CD8-positive, alpha-beta memory T cell (primary cell): ENCODE data around the gene CCDC102A. TPM values are rescaled to one million over a fixed set of nuclear protein-coding genes. Genes with fewer than 3 reads are reported as not detected.

Experiments used
- CTCF ChIA-PET: fragments of 350-600 bp; sonication (Branson Sonifier 250); formaldehyde crosslinking; loops from one replicate; lab custom pipeline; 2021; ENCODE audit warnings: antibody characterized with exemption; lab: Charles Lee
- POLR2A ChIA-PET: fragments of 350-600 bp; sonication (Branson Sonifier 250); formaldehyde crosslinking; loops from one replicate; lab custom pipeline; 2021; ENCODE audit warnings: antibody characterized with exemption; lab: Charles Lee
- DNase-seq, 5 donors: peaks; one replicate each; pipeline versions ENCODE4 v3.0.0 to v3.0.0-alpha.2; 2020 to 2022; ENCODE audit warnings: mixed read lengths in 1 of 5
- H3K27ac ChIP-seq: one replicate; pipeline ENCODE4 v1.7.0; 2013; ENCODE audit warnings: low read depth, mild to moderate bottlenecking, low read length, moderate library complexity
- H3K27me3 ChIP-seq: 2 replicates; pipeline ENCODE4 v1.7.0; 2013; ENCODE audit warnings: low read length, mild to moderate bottlenecking; ENCODE audit not compliant: insufficient read depth, poor library complexity, severe bottlenecking
- H3K36me3 ChIP-seq: 2 replicates; pipeline ENCODE4 v1.7.0; 2013; ENCODE audit warnings: mild to moderate bottlenecking, low read length, moderate library complexity; ENCODE audit not compliant: insufficient read depth
- H3K4me1 ChIP-seq: 2 replicates; pipeline ENCODE4 v1.7.0; 2013; ENCODE audit warnings: mild to moderate bottlenecking, low read length, moderate library complexity; ENCODE audit not compliant: insufficient read depth
- H3K4me3 ChIP-seq: 2 replicates; pipeline ENCODE4 v1.7.0; 2013; ENCODE audit warnings: mild to moderate bottlenecking, low read length
- H3K9me3 ChIP-seq: 2 replicates; pipeline ENCODE4 v1.7.0; 2013; ENCODE audit warnings: mild to moderate bottlenecking, low read length
- H3K27ac Mint-ChIP-seq, 8 donors: one replicate each; pipeline ENCODE4 v1.8.0; 2020 to 2021; ENCODE audit warnings: mixed read lengths in 8 of 8, mild to moderate bottlenecking in 6 of 8, inconsistent platforms in 3 of 8, moderate library complexity in 3 of 8
- H3K27me3 Mint-ChIP-seq, 2 donors: one replicate each; pipeline ENCODE4 v1.8.0; 2020 to 2021; ENCODE audit warnings: mixed read lengths in 2 of 2, mild to moderate bottlenecking in 1 of 2, moderate library complexity in 1 of 2
- H3K36me3 Mint-ChIP-seq, 3 donors: one replicate each; pipeline ENCODE4 v1.8.0; 2020 to 2021; ENCODE audit warnings: mixed read lengths in 3 of 3, inconsistent platforms in 1 of 3, mild to moderate bottlenecking in 1 of 3
- H3K4me1 Mint-ChIP-seq, 3 donors: one replicate each; pipeline ENCODE4 v1.8.0; 2020 to 2021; ENCODE audit warnings: mixed read lengths in 3 of 3, inconsistent platforms in 1 of 3, mild to moderate bottlenecking in 1 of 3
- H3K4me3 Mint-ChIP-seq, 7 donors: one replicate each; pipeline ENCODE4 v1.8.0; 2020 to 2021; ENCODE audit warnings: mixed read lengths in 7 of 7, mild to moderate bottlenecking in 6 of 7, moderate library complexity in 4 of 7, inconsistent platforms in 2 of 7
- H3K9me3 Mint-ChIP-seq, 5 donors: one replicate each; pipeline ENCODE4 v1.8.0; 2020 to 2022; ENCODE audit warnings: mixed read lengths in 5 of 5, mild to moderate bottlenecking in 3 of 5, moderate library complexity in 2 of 5, inconsistent platforms in 1 of 5
- polyA plus RNA-seq: library from polyadenylated mRNA; unstranded; fragments of 300-500 nt; fragmentation: Illumina TruSeq; gene quantifications from one replicate; pipeline ENCODE4 v1.2.3, GENCODE V29; 2021
- total RNA-seq, 2 experiments: library from RNA; stranded (reverse); gene quantifications; one replicate each; pipeline ENCODE4 v1.2.3, GENCODE V29; 2021

Gene CCDC102A
- total and polyA plus RNA-seq, 3 experiments from 2014 or later, result 22.6 to 28.1 (median 27.0) TPM

DNA sequence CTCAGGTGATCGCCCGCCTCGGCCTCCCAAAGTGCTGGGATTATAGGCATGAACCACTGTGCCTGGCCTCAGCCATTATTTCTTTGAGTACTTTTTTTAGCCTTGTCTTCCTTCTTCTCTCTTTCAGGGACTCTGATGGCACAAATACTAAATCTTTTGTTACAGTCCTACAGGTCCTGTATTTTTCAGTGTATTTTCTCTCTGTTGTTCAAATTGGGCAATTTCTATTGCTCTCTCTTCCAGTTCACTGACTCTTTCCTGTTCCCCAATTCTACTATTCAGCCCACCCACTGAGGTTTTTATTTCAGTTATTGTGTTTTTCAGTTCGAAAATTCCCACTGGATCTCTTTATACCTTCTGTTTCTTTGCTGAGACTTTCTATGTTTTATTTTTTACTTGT is 42.6 kb downstream of the CCDC102A start:
- Mint-ChIP-seq H3K4me1 (no peaks in the 10 kb centered on the region), H3K9me3 (no peaks in the 10 kb centered on the region), H3K4me3 (peak overlapping the region in 1 of 7 donors; percentile 27), H3K27me3 (peaks cover 7 to 8% of the 10 kb centered on the region in 2 donors), H3K36me3 (peaks cover 0 to 3% (median 0%) of the 10 kb centered on the region in 3 donors), H3K27ac (no peak overlapping the region)
- H3K4me1 ChIP-seq, result no peaks in the 10 kb centered on the region
- H3K4me3 ChIP-seq, result no peak overlapping the region
- no peaks in the 10 kb centered on the region for H3K36me3 ChIP-seq
- ChIA-PET CTCF (no interaction called here), POLR2A (no interaction called here)
- H3K9me3 ChIP-seq, result no peaks in the 10 kb centered on the region
- no peaks in the 10 kb centered on the region for H3K27me3 ChIP-seq
- no peak overlapping the region for H3K27ac ChIP-seq
- no peak for DNase-seq

DNA sequence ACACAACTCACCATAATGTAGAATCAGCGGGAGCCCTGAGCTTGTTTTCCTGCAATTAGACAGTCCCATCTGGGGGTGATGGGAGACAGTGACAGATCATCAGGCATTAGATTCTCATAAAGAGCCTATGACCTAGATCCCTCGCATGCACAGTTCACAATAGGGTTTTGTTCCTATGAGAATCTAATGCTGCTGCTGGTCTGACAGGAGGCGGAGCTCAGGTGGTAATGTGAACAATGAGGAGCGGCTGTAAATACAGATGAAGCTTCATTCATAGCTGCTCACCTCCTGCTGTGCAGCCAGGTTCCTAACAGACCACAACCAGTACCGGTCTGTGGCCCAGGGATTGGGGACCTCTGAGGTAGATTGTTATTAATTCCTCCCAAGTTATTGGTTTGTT is 47.1 kb downstream of the CCDC102A start:
- H3K27me3 Mint-ChIP-seq, result peaks cover 3 to 4% of the 10 kb centered on the region in 2 donors

DNA sequence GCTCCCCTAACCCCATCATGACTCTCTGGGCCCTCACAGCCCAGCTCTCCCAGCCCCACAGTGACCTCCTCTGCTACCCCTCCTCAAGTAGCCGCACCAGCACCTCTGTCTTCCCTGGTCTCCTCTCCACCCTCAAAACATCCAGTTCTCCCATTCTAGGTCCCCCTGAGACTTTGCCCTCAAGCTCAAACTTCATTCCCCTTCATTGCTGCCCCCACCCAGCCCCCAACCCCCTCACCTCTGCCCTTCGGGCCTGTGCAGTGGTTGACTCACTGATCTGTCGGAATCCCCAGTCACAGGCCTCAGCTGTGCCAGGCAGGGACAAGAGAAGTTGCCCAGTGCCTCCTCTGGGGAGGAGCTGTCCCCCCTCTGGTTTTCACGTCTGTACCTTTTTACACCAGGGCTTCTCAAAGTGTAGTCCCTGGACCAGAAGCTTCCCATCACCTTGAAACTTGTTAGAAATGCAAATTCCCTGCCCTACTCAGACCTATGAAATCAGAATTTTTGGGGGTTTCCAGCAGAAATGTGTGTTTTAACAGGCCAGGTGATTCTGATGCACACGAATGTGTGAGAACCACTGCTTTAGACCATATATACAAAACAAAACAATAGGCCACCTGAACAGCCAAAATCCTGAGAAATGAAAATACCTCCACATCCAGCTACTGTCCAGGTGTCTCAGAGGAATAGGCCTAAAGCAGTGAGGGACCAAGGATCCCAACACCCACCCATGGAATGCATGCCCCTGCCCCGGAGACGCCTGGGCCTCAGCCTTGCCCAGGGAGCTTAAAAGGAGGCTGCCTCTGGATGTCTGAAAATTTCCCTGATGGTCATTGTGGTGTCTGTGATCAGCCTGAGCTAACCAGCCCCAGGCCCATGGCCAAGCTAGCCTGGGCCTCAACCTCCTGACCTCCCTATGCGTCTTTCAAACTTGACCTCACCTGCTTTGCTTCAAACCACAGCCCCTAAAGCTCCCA is 49.2 kb downstream of the CCDC102A start:
- DNase-seq, result no peak
- H3K27me3 ChIP-seq, result no peaks in the 10 kb centered on the region
- Mint-ChIP-seq H3K27ac (peak overlapping the region in 7 of 8 donors; percentile 17 to 84 (median 63)), H3K4me3 (peak overlapping the region; percentile 73 to 91 (median 79)), H3K36me3 (peaks cover 0 to 4% (median 0%) of the 10 kb centered on the region in 3 donors), H3K9me3 (no peaks in the 10 kb centered on the region), H3K27me3 (peaks cover 0 to 4% of the 10 kb centered on the region in 2 donors), H3K4me1 (peaks cover 22 to 26% (median 23%) of the 10 kb centered on the region in 3 donors)
- H3K36me3 ChIP-seq, result no peaks in the 10 kb centered on the region
- no peak overlapping the region for H3K27ac ChIP-seq
- no peaks in the 10 kb centered on the region for H3K9me3 ChIP-seq
- peaks cover 14% of the 10 kb centered on the region for H3K4me1 ChIP-seq
- POLR2A ChIA-PET, result interaction anchor here (3.4 kb wide), 1 partner anchor 50 kb away, joined by 22 read pairs; the partner anchor contains the start of gene CCDC102A
- H3K4me3 ChIP-seq, result peak overlapping the region; percentile 43
- CTCF ChIA-PET, result interaction anchor here (0.5 to 2.7 kb wide), 12 partner anchors 12 to 863 kb away, joined by 3 to 12 read pairs (median 4); partner anchors contain the start of genes CCDC102A and POLR2C

More for the DNA sequence above, 47.1 kb downstream of the CCDC102A start:
- Histone ChIP-seq H3K9me3 (no peaks in the 10 kb centered on the region), H3K4me3 (no peak overlapping the region), H3K36me3 (no peaks in the 10 kb centered on the region), H3K4me1 (peaks cover 14% of the 10 kb centered on the region), H3K27ac (no peak overlapping the region), H3K27me3 (no peaks in the 10 kb centered on the region)
- ChIA-PET CTCF (interaction anchor here (1.6 kb wide), 1 partner anchor 27 kb away, joined by 5 read pairs; the partner anchor contains the start of gene POLR2C), POLR2A (no interaction called here)
- Mint-ChIP-seq H3K4me1 (peaks cover 22 to 26% (median 23%) of the 10 kb centered on the region in 3 donors), H3K27ac (no peak overlapping the region), H3K36me3 (peaks cover 0 to 4% (median 3%) of the 10 kb centered on the region in 3 donors), H3K4me3 (no peak overlapping the region), H3K9me3 (no peaks in the 10 kb centered on the region)
- no peak for DNase-seq

DNA sequence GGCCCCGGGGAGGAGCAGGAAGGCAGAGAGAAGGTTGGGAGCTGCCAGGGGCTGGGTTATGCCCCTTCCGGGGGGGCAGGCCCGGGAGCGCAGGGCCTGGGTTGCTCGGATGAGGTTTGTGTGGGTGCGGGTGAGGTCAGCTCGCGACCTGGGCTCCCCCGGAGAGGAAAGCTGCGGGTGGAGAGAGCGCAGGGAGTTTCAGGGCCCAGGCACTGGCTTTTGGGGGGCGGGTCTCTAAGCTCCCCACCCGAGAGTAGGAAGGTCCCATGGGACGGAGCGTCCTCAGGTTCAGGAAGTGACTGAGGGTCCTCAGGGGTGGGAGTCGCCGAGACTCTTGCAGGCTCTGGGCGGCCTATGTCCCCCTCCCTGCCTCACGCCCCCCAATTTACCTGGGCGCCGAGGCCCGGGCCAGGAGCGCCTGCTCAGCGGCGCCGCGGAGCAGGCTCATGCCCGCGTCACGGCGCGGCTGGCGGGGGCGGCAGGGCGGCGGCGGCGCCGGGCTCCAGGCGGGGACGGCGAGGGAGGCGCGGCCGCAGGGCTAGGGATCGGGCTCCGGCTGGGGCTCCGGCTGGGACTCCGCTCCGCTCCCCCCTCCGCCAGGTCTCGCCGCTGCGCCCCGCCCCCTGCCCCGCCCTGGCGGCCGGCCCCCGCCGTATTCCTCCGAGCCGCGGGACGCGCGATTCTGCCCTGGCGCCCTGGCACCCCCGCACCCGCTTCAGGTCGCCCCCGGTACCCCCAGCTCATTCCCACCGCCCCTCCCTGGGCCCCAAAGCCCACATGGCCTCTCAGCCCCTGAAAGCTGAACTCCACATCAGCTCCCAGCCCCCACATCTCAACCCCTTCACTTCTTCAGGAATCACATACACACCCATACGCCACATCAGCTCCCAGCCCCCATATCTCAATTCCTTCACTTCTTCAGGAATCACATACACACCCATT is 50.2 kb downstream of the CCDC102A start, which contains the start of gene DOK4:
Gene DOK4, minus strand, starts transcription at position 578 of the 942 bp plus-strand sequence. CDS start 6,986 bp downstream, outside the sequence.
- Histone ChIP-seq H3K4me3 (peak within 1 kb of the TSS; percentile 53), H3K4me1 (peaks cover 14% of the 10 kb centered on the region), H3K36me3 (no peaks in the 10 kb centered on the region), H3K27me3 (no peaks in the 10 kb centered on the region), H3K9me3 (no peaks in the 10 kb centered on the region), H3K27ac (peak within 1 kb of the TSS; percentile 47)
- POLR2A ChIA-PET, result interaction anchor here (1.4 to 3.4 kb wide), 3 partner anchors 24 to 51 kb away, joined by 7 to 22 read pairs (median 8); partner anchors contain the start of genes CCDC102A, CIAPIN1, COQ9 and POLR2C
- no peaks in the 10 kb centered on the region for H3K9me3 Mint-ChIP-seq
- CTCF ChIA-PET, result interaction anchor here (0.8 to 2.7 kb wide), 10 partner anchors 11 to 186 kb away, joined by 3 to 12 read pairs (median 5); partner anchors contain the start of genes CCDC102A and POLR2C
- peaks cover 0 to 4% of the 10 kb centered on the region in 2 donors for H3K27me3 Mint-ChIP-seq
- peak within 1 kb of the TSS; percentile 48 to 98 (median 78) for H3K27ac Mint-ChIP-seq
- H3K4me3 Mint-ChIP-seq, result peak within 1 kb of the TSS; percentile 82 to 96 (median 85)
- peaks cover 0 to 4% (median 0%) of the 10 kb centered on the region in 3 donors for H3K36me3 Mint-ChIP-seq
- peaks cover 22 to 26% (median 23%) of the 10 kb centered on the region in 3 donors for H3K4me1 Mint-ChIP-seq
- DNase-seq, result peak; percentile 68 to 83 (median 76)

DNA sequence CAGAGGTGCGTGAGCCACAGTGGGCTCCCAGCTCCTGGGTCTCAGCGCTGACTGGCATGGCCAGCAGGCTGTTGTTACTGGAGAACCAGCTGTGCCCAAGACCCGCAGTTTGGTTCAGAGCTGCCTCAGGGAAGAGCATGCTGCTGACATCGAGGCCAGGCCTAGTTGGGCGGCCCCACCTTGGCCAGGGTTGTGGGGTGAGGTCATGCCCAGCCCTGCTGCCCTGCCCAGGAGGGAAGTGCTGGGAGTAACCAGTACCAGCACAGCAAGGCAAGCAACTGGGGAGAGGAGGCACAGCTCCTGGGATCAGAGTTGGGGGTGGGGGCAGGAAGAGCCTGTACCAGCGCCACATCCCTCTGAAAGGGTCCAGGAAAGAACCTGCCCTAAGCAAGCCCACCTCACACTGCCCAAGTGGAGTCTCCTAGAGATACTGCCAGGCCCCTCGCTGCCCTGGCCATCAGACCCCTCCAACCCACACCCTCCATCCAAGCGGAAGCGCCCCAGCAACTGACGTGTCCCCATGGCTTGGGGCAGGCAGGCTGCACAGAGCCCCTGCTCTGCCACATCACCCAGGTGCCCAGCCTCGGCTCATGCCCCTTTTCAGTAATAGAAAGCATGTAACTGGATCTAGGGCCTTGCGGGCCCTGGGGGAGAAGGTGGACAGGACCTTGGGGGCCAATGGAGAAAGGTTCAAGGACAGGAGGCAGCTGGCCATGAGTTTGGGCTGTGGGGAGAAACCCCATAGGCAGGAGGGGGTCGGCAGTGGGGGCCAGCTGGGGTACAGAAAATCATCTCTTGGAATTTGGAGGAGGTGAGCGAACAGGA is 51.1 kb downstream of the CCDC102A start:
- Mint-ChIP-seq H3K4me1 (peaks cover 22 to 26% (median 23%) of the 10 kb centered on the region in 3 donors), H3K9me3 (no peaks in the 10 kb centered on the region), H3K36me3 (peaks cover 0 to 4% (median 0%) of the 10 kb centered on the region in 3 donors), H3K27ac (peak overlapping the region in 7 of 8 donors; percentile 47 to 98 (median 80)), H3K27me3 (peaks cover 0 to 4% of the 10 kb centered on the region in 2 donors), H3K4me3 (peak overlapping the region; percentile 82 to 96 (median 85))
- Histone ChIP-seq H3K27me3 (no peaks in the 10 kb centered on the region), H3K36me3 (no peaks in the 10 kb centered on the region), H3K4me1 (peaks cover 14% of the 10 kb centered on the region), H3K27ac (peak overlapping the region; percentile 47), H3K9me3 (no peaks in the 10 kb centered on the region), H3K4me3 (peak overlapping the region; percentile 53)
- ChIA-PET POLR2A (interaction anchor here (0.5 to 3.4 kb wide), 4 partner anchors 9 to 52 kb away, joined by 4 to 22 read pairs (median 8); partner anchors contain the start of genes CCDC102A, CIAPIN1, COQ9 and POLR2C), CTCF (interaction anchor here (0.8 to 2.7 kb wide), 10 partner anchors 10 to 68 kb away, joined by 3 to 12 read pairs (median 5); partner anchors contain the start of genes CCDC102A and POLR2C)
- no peak for DNase-seq

DNA sequence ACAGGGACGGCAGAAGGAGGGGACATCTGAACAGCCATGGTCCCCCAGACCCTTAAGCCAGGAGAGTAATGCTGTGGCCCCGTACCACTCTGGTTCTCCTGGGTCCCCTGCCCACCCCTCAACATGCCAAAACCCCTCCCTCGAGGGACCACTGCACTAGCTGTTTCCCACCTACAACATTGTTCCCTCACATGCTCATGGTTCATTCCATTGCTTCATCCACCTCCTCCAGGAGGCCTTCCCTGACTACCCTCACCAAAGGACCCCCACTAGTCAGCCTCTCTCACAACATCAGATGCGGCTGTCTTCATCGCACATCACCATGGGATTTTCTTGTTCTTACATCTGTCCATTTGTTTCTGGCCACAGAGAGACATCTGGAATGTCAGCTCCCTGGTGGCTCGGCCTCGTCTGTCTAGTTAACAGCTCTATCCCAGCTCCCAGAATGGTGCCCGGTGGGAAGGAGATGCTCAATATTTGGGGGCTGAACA is 51.8 kb downstream of the CCDC102A start:
- Histone ChIP-seq H3K4me1 (peaks cover 14% of the 10 kb centered on the region), H3K27ac (no peak overlapping the region), H3K4me3 (no peak overlapping the region), H3K27me3 (no peaks in the 10 kb centered on the region), H3K36me3 (no peaks in the 10 kb centered on the region), H3K9me3 (no peaks in the 10 kb centered on the region)
- Mint-ChIP-seq H3K27me3 (peaks cover 0 to 2% of the 10 kb centered on the region in 2 donors), H3K9me3 (no peaks in the 10 kb centered on the region), H3K27ac (peak overlapping the region in 3 of 8 donors; percentile 28 to 88 (median 83)), H3K36me3 (peaks cover 0 to 4% (median 0%) of the 10 kb centered on the region in 3 donors), H3K4me1 (peaks cover 22 to 26% (median 23%) of the 10 kb centered on the region in 3 donors), H3K4me3 (peak overlapping the region in 5 of 7 donors; percentile 33 to 86 (median 45))
- ChIA-PET POLR2A (interaction anchor here (0.5 kb wide), 1 partner anchor 9 kb away, joined by 4 read pairs; no protein-coding TSS in a partner anchor), CTCF (interaction anchor here (1.1 to 2.7 kb wide), 5 partner anchors 10 to 65 kb away, joined by 4 to 11 read pairs (median 5); no protein-coding TSS in a partner anchor)
- DNase-seq, result no peak
